ENCODE results near the gene LMBRD2. TPM values are rescaled to one million over a fixed set of nuclear protein-coding genes. Genes with fewer than 3 reads are reported as not detected.

Gene LMBRD2
- total RNA-seq, 4 donors from 2014 or later, result 18.1 to 23.5 (median 19.4) TPM

- intact Hi-C loops (cut with DNase I), result no loop called here
- Histone ChIP-seq H3K4me3 (replicated peaks in 1 of 3) (no peak overlapping the region), H3K27me3 (no peaks in the 10 kb centered on the region), H3K36me3 (no peaks in the 10 kb centered on the region), H3K9me3 (no peaks in the 10 kb centered on the region), H3K27ac (no peak overlapping the region), H3K4me1 (no peaks in the 10 kb centered on the region)
- DNase-seq, result no peak
- WGBS, 2 donors, result 70 to 76% methylated on average over 10 of the region's 10 CpGs
- TF ChIP-seq CTCF (IDR thresholded peaks at IDR 0.05), result no peak
- no peak for TF ChIP-seq POLR2A (IDR thresholded peaks at IDR 0.05)
Observed at GRCh38 chr5:36078430-36078829, 73.3 kb downstream of the LMBRD2 start.

- WGBS, 2 donors, result 61 to 68% methylated on average over 3 of the region's 3 CpGs
Observed at GRCh38 chr5:36073595-36074216, 78.0 kb downstream of the LMBRD2 start.

GRCh38 chr5:36070687-36071571, 80.8 kb downstream of the LMBRD2 start:
- DNase-seq, result peak in 1 of 2 donors; percentile 7
- intact Hi-C loops (cut with DNase I), result no loop called here
- Histone ChIP-seq H3K27me3 (no peaks in the 10 kb centered on the region), H3K9me3 (no peaks in the 10 kb centered on the region), H3K36me3 (no peaks in the 10 kb centered on the region), H3K4me3 (replicated peaks in 1 of 3) (no peak overlapping the region), H3K4me1 (no peaks in the 10 kb centered on the region), H3K27ac (no peak overlapping the region)
- TF ChIP-seq CTCF (IDR thresholded peaks at IDR 0.05), result no peak
- no peak for TF ChIP-seq POLR2A (IDR thresholded peaks at IDR 0.05)
- WGBS, 2 donors, result 51 to 52% methylated on average over 9 of the region's 9 CpGs

More at GRCh38 chr5:36073595-36074216, 78.0 kb downstream of the LMBRD2 start:
- no peaks in the 10 kb centered on the region for H3K27me3 ChIP-seq
- no peak overlapping the region for H3K27ac ChIP-seq
- no peaks in the 10 kb centered on the region for H3K9me3 ChIP-seq
- H3K36me3 ChIP-seq, result no peaks in the 10 kb centered on the region
- no peak for DNase-seq
- no peaks in the 10 kb centered on the region for H3K4me1 ChIP-seq
- intact Hi-C loops (cut with DNase I), result no loop called here
- no peak overlapping the region for H3K4me3 ChIP-seq (replicated peaks in 1 of 3)
- no peak for TF ChIP-seq POLR2A (IDR thresholded peaks at IDR 0.05)
- no peak for TF ChIP-seq CTCF (IDR thresholded peaks at IDR 0.05)

GRCh38 chr5:36068751-36069281, 82.9 kb downstream of the LMBRD2 start:
- TF ChIP-seq CTCF (IDR thresholded peaks at IDR 0.05) (no peak), POLR2A (IDR thresholded peaks at IDR 0.05) (no peak)
- DNase-seq, result no peak
- no peak overlapping the region for H3K4me3 ChIP-seq (replicated peaks in 1 of 3)
- H3K9me3 ChIP-seq, result no peaks in the 10 kb centered on the region
- intact Hi-C loops (cut with DNase I), result no loop called here
- H3K27me3 ChIP-seq, result no peaks in the 10 kb centered on the region
- no peaks in the 10 kb centered on the region for H3K4me1 ChIP-seq
- H3K36me3 ChIP-seq, result no peaks in the 10 kb centered on the region
- no peak overlapping the region for H3K27ac ChIP-seq
- 91 to 94% methylated on average over 5 of the region's 5 CpGs for WGBS, 2 donors
